ENCODE measurements around the gene UBE2D3. TPM values are rescaled to one million over a fixed set of nuclear protein-coding genes. Genes with fewer than 3 reads are reported as not detected.

The UBE2D3 gene
- total RNA-seq, 1 donor from 2014 or later: 370 TPM

- no peaks in the 10 kb centered on the region for H3K9me3 Mint-ChIP-seq (ENCODE audit: unreplicated experiment)
- no peak for DNase-seq (ENCODE audit: low spot score)
- peak overlapping the region; percentile 44 for H3K27ac Mint-ChIP-seq (ENCODE audit: unreplicated experiment)
- peaks cover 13% of the 10 kb centered on the region for H3K4me1 Mint-ChIP-seq (ENCODE audit: unreplicated experiment)
- no peak for TF ChIP-seq CTCF (IDR thresholded peaks at IDR 0.05; ENCODE audit: unreplicated experiment)
- peaks cover 18% of the 10 kb centered on the region for H3K27me3 Mint-ChIP-seq (ENCODE audit: unreplicated experiment)
- H3K4me3 Mint-ChIP-seq (ENCODE audit: unreplicated experiment): peak overlapping the region; percentile 96
- no peaks in the 10 kb centered on the region for H3K36me3 Mint-ChIP-seq (ENCODE audit: low read depth, unreplicated experiment)
Observed at GRCh38 chr4:102759831-102760644, 67.3 kb downstream of the UBE2D3 start.

DNA sequence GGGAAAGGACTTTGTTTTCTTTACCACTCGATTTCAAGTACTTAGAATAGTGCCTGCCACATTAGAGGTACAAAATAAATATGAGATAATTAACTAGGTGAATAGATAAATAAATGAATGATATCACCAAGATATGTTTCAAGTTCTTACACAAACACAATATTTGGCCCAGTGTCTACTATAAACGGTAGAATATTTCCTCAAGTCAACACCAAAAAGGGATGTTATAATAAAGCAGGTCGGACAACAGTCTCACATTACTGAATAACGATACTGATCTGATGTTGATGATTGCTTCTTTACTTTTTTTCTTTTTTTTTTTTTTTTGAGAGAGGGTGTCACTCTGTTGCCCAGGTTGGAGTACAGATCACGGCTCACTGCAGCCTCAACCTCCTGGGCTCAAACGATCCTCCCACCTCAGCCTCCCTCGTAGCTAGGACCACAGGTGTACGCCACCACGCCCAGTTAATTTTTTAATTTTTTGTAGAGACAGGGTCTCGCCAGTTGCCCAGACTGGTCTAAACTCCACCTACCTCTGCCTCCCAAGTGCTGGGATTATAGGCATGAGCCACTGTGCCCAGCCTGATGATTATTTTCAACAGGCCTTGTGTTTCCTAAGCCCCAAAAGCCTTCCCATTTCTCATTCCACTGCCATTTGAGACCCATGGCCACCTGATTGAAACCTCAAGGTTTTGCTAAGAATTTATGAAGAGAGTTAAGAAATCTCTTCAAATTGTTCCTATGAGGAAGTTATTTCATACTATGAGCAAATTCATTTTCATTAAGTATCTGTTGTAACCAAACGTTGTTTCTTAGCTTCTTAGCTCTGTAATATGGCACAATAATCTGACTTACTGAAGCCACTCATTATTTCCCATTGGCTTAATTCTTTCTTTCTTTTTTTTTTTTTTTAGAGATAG, 68.8 kb downstream of the UBE2D3 start:
- Mint-ChIP-seq H3K4me3 (ENCODE audit: unreplicated experiment) (no peak overlapping the region), H3K36me3 (ENCODE audit: low read depth, unreplicated experiment) (no peaks in the 10 kb centered on the region), H3K27ac (ENCODE audit: unreplicated experiment) (no peak overlapping the region), H3K9me3 (ENCODE audit: unreplicated experiment) (no peaks in the 10 kb centered on the region), H3K4me1 (ENCODE audit: unreplicated experiment) (peaks cover 13% of the 10 kb centered on the region), H3K27me3 (ENCODE audit: unreplicated experiment) (peaks cover 18% of the 10 kb centered on the region)
- DNase-seq (ENCODE audit: low spot score): no peak
- TF ChIP-seq CTCF (IDR thresholded peaks at IDR 0.05; ENCODE audit: unreplicated experiment): no peak

DNA sequence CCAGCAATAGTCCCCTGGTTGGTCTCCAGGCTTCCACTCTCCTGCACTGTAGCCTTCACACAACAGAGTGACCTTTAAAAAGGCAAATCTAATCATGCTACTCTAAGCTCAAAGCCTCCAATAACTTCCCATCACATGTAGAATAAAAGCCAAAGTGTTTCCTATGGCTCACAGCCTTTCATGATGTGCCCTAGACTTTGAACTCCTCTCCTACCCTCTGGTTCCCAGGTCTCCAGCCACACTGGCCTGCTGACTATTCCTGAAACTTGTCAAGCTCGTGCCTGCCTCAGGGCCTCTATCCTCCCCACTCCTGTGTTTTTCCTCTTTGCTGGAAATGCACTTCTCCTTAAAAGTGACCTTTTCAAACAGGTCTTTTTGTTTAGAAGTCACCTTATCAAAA, 69.7 kb downstream of the UBE2D3 start:
- Mint-ChIP-seq H3K36me3 (ENCODE audit: low read depth, unreplicated experiment) (no peaks in the 10 kb centered on the region), H3K27me3 (ENCODE audit: unreplicated experiment) (peaks cover 18% of the 10 kb centered on the region), H3K27ac (ENCODE audit: unreplicated experiment) (no peak overlapping the region), H3K4me3 (ENCODE audit: unreplicated experiment) (no peak overlapping the region), H3K9me3 (ENCODE audit: unreplicated experiment) (no peaks in the 10 kb centered on the region), H3K4me1 (ENCODE audit: unreplicated experiment) (peaks cover 13% of the 10 kb centered on the region)
- TF ChIP-seq CTCF (IDR thresholded peaks at IDR 0.05; ENCODE audit: unreplicated experiment): no peak
- no peak for DNase-seq (ENCODE audit: low spot score)

GRCh38 chr4:102754044-102754443, 73.3 kb downstream of the UBE2D3 start:
- H3K27ac Mint-ChIP-seq (ENCODE audit: unreplicated experiment): no peak overlapping the region
- no peak overlapping the region for H3K4me3 Mint-ChIP-seq (ENCODE audit: unreplicated experiment)
- no peaks in the 10 kb centered on the region for H3K9me3 Mint-ChIP-seq (ENCODE audit: unreplicated experiment)
- no peaks in the 10 kb centered on the region for H3K36me3 Mint-ChIP-seq (ENCODE audit: low read depth, unreplicated experiment)
- peaks cover 2% of the 10 kb centered on the region for H3K4me1 Mint-ChIP-seq (ENCODE audit: unreplicated experiment)
- no peak for DNase-seq (ENCODE audit: low spot score)
- H3K27me3 Mint-ChIP-seq (ENCODE audit: unreplicated experiment): peaks cover 3% of the 10 kb centered on the region
- no peak for TF ChIP-seq CTCF (IDR thresholded peaks at IDR 0.05; ENCODE audit: unreplicated experiment)

Data from endothelial cell (in vitro differentiated cells).